GM13977 (cell line): Measurements from ENCODE around the gene CCDC91.

Experiments used
- DNase-seq: peaks from one replicate; pipeline ENCODE4 v3.0.0; 2012; ENCODE audit warnings: low spot score
- in situ Hi-C: fragments of 300-500 bp; cut with MboI; formaldehyde crosslinking; loops from one replicate; pipeline ENCODE4 v1.12.0; 2022; ENCODE audit warnings: low sequenced_read_pairs, low pct_unique_long_range_greater_than_20kb, mixed read lengths, inconsistent platforms; ENCODE audit not compliant: unreplicated experiment
- TF ChIP-seq, protein P1 (sequence below): IDR thresholded peaks from 2 replicates; pipeline ENCODE4 v1.5.1; 2012; ENCODE audit warnings: mild to moderate bottlenecking, control low read depth; ENCODE audit not compliant: insufficient read depth; ENCODE audit errors: extremely low read depth, missing control alignments

CCDC91 gene

GRCh38 chr12:28563936-28564335 lies 373.7 kb downstream of the CCDC91 start:
- DNase-seq: no peak
- in situ Hi-C loops: no loop called here
- TF ChIP-seq, protein P1, sequence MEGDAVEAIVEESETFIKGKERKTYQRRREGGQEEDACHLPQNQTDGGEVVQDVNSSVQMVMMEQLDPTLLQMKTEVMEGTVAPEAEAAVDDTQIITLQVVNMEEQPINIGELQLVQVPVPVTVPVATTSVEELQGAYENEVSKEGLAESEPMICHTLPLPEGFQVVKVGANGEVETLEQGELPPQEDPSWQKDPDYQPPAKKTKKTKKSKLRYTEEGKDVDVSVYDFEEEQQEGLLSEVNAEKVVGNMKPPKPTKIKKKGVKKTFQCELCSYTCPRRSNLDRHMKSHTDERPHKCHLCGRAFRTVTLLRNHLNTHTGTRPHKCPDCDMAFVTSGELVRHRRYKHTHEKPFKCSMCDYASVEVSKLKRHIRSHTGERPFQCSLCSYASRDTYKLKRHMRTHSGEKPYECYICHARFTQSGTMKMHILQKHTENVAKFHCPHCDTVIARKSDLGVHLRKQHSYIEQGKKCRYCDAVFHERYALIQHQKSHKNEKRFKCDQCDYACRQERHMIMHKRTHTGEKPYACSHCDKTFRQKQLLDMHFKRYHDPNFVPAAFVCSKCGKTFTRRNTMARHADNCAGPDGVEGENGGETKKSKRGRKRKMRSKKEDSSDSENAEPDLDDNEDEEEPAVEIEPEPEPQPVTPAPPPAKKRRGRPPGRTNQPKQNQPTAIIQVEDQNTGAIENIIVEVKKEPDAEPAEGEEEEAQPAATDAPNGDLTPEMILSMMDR: no peak

GRCh38 chr12:28568118-28568517 lies 377.9 kb downstream of the CCDC91 start:
- TF ChIP-seq, protein P1: no peak
- in situ Hi-C loops: no loop called here
- DNase-seq: no peak

GRCh38 chr12:28568704-28569103 lies 378.4 kb downstream of the CCDC91 start:
- in situ Hi-C loops: no loop called here
- DNase-seq: no peak

DNA sequence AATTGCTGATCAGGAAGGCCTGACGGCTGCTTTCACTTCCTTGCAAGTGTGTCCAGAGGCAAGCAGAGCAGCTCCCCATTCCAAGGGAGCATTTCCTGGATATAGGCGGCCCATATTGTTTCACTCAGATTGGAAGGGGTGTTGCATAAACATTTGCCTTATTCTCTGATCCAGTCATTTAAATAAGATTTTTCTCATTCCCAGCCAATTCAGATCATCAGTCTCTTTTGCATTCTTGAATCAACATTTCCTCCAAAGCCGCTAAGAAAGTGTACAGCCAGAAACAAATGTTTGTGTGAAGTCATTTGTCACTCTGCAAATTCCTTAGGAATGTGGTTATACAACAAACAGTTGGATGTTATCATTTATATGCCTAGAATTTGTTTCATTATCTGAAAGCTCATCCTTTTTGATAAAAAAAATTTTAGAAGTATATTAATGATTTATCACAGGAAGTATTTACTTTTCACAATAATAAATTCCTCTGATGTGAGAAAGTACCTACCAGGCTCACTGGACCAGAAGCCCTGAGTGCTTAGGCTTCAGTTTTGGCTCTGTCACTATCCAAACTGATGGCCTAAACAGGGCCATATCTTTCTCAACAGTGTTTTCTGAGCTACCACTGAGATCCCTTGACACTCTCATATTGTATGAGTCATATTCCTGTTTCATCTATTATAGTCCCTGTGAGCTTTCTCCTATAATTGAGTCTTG lies 379.6 kb downstream of the CCDC91 start:
- TF ChIP-seq, protein P1: no peak
- DNase-seq: no peak
- in situ Hi-C loops: no loop called here

More at GRCh38 chr12:28568704-28569103, 378.4 kb downstream of the CCDC91 start:
- TF ChIP-seq, protein P1: no peak

DNA sequence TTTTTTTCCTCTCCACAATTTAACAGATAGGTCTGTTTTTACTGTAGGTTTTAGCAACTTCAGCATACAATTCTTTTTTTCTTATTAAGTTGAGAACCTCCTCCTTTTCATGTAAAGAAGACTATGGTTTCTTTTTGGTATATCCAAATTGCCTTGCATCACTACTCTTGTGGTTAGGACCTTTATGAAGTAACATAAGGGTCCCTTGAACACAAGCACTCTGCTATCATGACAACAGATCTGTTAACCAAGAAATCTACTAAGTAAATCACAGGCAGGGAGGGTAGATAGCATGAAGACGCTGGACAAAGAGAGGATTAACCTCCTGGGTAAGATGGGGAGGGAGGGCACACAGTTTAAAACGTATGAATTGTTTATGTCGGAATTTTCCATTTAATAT lies 380.6 kb downstream of the CCDC91 start:
- TF ChIP-seq, protein P1: no peak
- DNase-seq: no peak
- in situ Hi-C loops: no loop called here

- TF ChIP-seq, protein P1: no peak
- no peak for DNase-seq
- in situ Hi-C loops: no loop called here
These were observed 384.7 kb downstream of the CCDC91 start for GRCh38 chr12:28574746-28575592.
